ENCODE measurements around the gene RPS17.
A peak's percentile ranks its signal among the peaks of the same experiment; 100 is the strongest.
"Not testable (repeated sequence)": the region's sequence is repeated elsewhere in the genome, so short reads cannot be mapped to it uniquely, and the experiment has no call there.

The RPS17 gene

GRCh38 chr15:82548700-82549099 lies 8.4 kb upstream of the RPS17 start:
- no peak for DNase-seq (ENCODE audit: low read depth in 2 of 2)

DNA sequence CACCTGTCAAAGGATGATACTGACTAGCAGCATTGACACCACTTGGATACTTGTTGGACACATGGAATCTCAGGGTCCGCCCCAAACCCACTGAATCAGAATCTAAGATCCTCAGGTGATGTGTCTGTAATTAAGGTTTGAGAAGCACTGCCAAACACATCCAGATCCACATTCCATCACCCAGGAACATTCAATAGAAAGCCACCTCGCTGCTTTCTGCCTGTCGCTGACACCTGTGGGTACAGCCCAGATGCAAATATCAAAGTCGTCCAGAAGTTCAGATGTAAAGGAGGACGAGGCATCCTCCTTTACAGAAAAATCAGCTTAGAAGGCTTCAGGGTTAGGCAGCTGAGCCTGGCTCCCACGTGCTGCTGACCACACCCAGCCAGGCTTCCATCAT lies 5.2 kb upstream of the RPS17 start:
- no peak for DNase-seq (ENCODE audit: low read depth in 2 of 2)

DNA sequence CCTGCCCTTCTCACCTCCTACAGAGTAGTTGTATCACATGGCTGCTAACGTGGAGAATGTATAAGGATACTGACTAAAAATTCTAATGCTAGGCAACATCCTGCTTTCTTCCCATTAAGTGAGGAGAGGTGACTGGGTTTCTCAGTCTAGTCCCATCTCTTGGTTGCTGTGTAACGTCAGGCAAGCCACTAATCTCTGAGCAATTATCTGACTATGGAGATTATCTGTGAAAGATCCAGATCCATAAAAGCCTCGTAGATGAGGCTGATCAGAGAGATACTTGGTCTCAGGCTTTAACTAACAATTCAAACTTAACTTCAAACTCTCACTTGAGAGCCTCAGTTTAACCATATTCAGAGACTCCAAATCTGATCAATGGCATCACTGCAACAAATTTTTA lies 4.7 kb upstream of the RPS17 start:
- no peak for DNase-seq (ENCODE audit: low read depth in 2 of 2)

GRCh38 chr15:82544431-82544830 lies 4.2 kb upstream of the RPS17 start:
- DNase-seq (ENCODE audit: low read depth in 2 of 2): no peak

DNA sequence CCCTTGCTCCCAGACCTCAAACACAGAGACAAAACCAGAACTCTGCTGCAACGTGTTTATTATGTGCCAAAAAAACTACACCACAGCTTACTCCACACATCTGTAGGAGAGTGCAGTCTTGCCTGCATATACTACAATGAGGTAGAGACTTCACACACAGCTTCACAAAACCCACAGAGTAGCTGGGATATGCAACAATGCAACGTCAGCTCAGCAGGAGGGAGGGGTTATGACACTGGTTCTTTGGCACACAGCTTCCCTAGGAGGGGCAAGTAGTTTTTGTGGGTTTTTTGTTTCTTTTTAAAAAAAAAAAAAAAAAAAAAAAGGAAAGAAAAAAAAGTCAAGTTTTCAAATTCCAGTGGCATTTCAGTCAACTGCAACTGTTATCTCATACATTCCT lies 2.9 kb upstream of the RPS17 start:
- DNase-seq (ENCODE audit: low read depth in 2 of 2): no peak

GRCh38 chr15:82540984-82541431 lies 751 bp upstream of the RPS17 start:
- DNase-seq (ENCODE audit: low read depth in 2 of 2): no peak

DNA sequence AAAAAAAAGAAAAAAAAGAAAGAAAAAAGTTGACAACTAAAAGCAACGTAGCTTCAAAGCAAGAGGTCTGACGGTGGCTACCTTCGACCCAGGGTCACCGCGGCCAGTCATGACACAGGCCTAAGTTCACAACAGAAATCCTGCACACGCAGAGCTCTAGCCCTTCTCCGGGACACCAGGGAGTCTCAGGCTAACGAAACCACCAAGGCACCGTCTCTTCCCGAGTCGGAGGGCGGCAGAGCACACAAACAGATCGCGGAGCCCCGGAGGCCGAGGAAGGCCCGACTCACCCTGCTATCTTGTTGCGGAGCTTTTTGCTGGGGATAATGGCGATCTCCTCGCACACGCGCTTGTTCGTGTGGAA lies 584 bp downstream of the RPS17 start:
- no peak for DNase-seq (ENCODE audit: low read depth in 2 of 2)

DNA sequence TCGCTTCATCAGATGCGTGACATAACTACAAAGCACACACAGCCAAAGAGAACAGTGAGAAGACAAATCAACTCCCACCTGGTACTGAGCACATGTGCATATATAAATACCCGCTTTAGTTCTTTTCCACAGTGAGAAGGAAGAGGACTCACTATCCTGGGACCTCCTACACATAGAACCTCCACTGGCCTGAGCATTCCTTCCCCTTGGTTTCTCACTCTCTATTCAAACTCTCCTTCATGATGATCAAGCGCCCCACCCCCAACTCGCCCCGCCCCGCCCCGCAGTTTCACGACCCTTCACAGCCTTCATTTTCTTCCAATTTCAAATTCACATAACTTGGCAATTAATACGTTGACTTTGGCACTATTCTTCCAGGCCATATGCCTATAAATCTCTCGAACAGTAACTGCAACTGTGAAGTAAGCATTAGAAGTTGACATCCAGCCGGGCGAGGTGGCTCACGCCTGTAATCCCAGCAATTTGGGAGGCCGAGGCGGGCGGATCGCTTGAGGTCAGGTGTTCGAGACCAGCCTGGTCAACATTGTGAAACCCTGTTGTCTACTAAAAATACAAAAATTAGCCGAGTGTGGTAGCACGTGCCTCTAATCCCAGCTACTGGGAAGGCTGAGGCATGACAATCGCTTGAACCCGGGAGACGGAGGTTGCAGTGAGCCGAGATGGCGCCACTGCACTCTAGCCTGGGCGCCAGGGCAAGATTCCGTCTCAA lies 1.1 kb downstream of the RPS17 start:
- DNase-seq (ENCODE audit: low read depth in 2 of 2): no peak

DNA sequence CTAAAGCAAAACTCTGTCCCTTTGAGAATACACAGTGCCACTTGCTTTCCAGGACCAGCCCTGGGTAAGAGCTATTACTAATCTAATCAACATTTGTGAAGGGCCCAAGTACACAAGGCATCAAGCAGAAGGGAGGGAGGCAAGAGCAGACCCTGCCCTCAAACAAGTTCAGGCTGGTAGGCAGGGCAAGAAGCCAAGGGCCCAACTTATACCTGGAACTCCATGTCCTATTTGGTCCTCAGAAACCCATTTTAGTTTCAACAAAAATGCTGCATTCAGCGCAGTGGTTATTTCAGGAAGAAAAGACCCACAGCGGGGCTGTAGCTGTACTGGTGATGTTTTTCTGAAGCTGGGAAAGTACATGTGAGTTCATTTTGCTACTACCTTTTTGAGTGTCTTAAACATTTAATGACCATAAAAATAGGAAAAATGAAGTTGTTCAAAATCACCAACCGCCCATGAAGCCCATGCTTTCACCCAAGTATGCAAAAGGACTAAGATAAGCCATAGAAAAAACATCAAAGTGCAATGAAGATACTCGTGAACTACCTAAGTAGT lies 2.8 kb downstream of the RPS17 start:
- no peak for DNase-seq (ENCODE audit: low read depth in 2 of 2)

DNA sequence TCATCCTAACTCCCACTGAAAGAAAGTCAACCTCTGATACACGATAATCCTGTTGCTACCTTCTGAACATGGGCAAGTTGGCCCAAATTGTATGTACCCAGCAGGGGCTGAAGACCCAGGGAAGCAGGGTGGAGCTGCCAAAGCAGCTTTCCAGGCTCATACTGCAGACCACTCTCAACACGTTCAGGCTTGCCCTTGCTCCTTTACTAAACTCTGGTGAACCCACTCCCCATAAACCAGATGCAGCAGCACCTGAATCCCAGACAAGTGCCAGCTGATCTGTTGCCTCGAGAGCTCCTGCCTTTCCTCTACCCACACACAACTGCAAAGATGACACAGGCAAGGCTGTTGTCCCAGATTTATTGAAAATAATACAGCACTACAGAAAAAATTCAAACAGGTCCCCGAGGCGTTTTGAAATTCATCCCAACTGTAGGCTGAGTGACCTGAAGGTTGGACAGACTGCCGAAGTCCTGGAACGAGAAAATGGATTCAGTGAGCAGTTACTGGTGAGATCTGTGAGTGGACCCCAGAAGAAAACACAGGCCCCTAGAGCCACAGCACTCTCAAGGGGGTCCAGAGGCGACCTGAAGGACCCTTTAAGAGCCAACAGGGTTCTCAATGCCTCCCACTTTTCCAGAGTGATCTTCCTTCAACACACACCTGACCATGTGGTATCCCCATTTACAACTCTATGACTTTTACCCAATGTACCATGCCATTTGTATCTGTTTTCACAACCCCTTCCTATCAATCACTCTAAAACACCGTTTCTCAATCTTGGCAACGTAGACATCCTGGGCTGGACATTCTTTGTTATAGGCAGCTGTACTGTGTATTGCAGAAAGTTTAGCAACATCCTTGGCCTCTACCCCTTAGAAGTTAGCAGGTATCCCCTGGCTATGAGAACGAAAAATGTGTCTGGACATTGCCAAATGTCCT lies 3.6 kb downstream of the RPS17 start:
- DNase-seq (ENCODE audit: low read depth in 2 of 2): no peak

- no peak for DNase-seq (ENCODE audit: low read depth in 2 of 2)
Measured at GRCh38 chr15:82535566-82536408, 4.5 kb downstream of the RPS17 start.

GRCh38 chr15:82535151-82535550 lies 5.1 kb downstream of the RPS17 start:
- not testable (repeated sequence) for DNase-seq (ENCODE audit: low read depth in 2 of 2)

DNA sequence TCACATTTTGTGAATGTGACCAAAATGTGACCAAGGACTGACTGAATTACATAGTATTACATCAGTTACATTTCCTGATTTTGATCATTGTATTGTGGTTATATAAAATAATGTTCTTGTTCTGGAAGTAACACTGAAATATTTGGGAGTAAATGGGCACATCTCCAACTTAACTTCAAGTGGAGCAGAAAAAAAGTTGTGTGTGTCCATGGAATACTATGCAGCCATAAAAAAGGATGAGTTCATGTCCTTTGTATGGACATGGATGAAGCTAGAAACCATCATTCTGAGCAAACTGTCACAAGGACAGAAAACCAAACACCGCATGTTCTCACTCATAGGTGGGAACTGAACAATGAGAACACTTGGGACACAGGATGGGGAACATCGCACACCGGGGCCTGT lies 5.8 kb downstream of the RPS17 start:
- not testable (repeated sequence) for DNase-seq (ENCODE audit: low read depth in 2 of 2)

GRCh38 chr15:82533801-82534200 lies 6.5 kb downstream of the RPS17 start:
- no peak for DNase-seq (ENCODE audit: low read depth in 2 of 2)

- no peak for DNase-seq (ENCODE audit: low read depth in 2 of 2)
Measured at GRCh38 chr15:82532991-82533481, 7.2 kb downstream of the RPS17 start.

GRCh38 chr15:82532383-82532990 lies 7.8 kb downstream of the RPS17 start:
- DNase-seq (ENCODE audit: low read depth in 2 of 2): no peak

DNA sequence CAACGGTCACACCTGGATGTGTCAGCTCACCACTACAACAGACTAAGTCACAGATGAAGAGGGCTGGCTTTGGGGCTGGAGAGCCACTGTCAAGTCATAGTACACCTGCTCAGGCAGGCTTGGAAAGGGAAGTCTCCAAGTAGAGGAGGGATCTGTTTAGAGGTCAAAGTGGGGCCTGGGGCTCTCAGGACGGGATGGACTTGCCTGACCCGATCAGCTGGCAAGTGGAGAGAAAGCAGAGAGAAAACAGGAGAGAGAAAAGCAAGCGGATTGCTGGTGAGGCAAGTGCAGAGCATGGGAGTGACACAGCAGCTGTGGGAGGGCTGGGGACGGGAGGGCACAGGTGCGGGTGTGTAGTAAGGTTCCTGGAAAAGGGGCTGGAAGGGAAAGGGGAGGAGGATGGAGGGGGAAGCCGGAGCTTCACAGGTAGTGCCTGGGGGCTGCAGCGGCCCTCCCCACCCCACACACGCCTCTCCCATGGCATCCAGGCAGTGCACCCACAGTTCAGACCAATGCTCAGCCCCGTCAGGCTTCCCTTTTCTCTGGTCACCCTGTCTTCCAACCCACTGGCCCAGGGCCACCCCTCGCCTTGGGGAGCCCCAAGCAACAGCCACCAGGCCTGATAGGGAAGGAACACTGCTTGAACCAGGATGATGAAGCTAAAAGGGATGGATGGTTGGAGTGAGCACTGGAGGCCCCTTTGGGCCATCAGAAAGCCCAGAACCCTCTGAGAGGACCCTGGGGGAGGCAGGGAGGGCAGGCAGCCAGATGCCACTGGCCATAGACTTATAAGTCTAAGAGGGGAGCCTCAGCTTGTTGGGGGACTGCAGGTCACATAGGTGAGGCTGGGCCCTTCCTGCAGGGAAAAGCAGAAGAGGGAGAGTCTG lies 8.5 kb downstream of the RPS17 start:
- no peak for DNase-seq (ENCODE audit: low read depth in 2 of 2)

DNA sequence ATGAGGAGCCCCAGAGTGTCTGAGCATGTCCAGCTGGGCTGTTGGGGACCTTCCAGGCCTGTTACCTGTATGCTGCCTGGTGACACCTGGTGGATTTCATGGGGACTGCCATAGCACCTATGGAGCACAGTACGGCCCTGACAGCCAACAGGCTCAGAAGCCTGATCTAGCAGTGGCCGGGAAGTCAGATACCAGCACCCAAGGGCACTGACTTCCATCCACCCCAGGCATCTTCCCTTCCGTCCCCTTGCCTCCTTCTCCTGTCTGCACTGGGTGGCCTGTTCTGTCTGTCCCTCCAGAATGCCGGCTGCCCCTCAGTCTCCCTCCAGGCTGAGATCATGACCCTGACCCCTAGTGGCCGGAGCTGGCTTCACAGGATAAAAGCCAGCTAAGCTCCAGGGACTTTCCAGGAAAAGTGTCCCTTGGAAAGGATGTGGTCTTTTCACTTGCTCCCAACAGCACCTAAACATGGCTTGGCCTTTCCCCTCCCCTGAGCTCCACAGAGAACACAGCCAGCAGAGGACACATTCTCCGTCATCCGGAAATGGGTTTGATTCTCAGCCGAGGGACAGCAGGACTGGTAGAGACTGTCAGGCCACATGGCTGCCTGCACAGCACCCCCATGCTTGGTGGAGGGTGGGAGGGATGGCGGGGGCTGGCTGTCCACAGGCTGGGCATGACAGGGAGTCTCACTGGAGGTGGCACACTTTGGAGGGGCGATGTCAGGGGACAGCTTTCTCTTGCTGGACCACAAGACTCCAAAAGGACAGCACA lies 9.5 kb downstream of the RPS17 start:
- peak; percentile 32 to 44 for DNase-seq (ENCODE audit: low read depth in 2 of 2)

GRCh38 chr15:82530006-82530405 lies 10.3 kb downstream of the RPS17 start:
- no peak for DNase-seq (ENCODE audit: low read depth in 2 of 2)

Data from stimulated activated CD8-positive, alpha-beta memory T cell treated with anti-CD3 and anti-CD28 coated beads, Interleukin-7, amount 100 ng/mL, for 1 hour (primary cell).